K562 (cell line): ENCODE data around the gene CYP21A2. TPM values are rescaled to one million over a fixed set of nuclear protein-coding genes. Genes with fewer than 3 reads are reported as not detected.

Source experiments
- ATAC-seq: fragments of 200-7000 bp; cut with Tn5 transposase; 3 replicates; pipeline ENCODE4 v1.9.1; 2020; ENCODE audit warnings: moderate library complexity
- BruUV-seq: library from RNA; stranded (reverse); fragments of 400-500 nt; replicated peaks from 2 replicates; lab custom pipeline; 2021; lab: Mats Ljungman, UMichigan
- CTCF ChIA-PET: fragments of 300-600 bp; formaldehyde crosslinking; extraction: SDS; loops from one replicate; lab custom pipeline; 2021; ENCODE audit warnings: low intra/inter-chr PET ratio; lab: Yijun Ruan, JAX
- POLR2A ChIA-PET: fragments of 300-600, 350-650 bp; sonication (Branson Sonifier 250); formaldehyde crosslinking; extraction: SDS; loops from one replicate; lab custom pipeline; 2021; ENCODE audit warnings: antibody characterized with exemption, inconsistent platforms; lab: Yijun Ruan, JAX
- DNase-seq, 4 experiments: peaks; one replicate each; pipeline versions ENCODE4 v3.0.0 to v3.0.0-alpha.2; 2011 to 2018; ENCODE audit warnings: low spot score in 3 of 4, mixed read lengths in 3 of 4; ENCODE audit errors: extremely low read depth in 1 of 4
- FAIRE-seq: peaks from 2 replicates; lab custom pipeline; 2011; peaks lifted over from hg19 to GRCh38; lab: Jason Lieb, UNC
- H2AFZ ChIP-seq: 2 replicates; pipeline ENCODE4 v1.6.0; 2011; ENCODE audit warnings: low read depth, low read length, control low read depth, inconsistent platforms
- H3K27ac ChIP-seq: fragments of 200-600 bp; 3 replicates; pipeline ENCODE4 v1.8.0; 2011; ENCODE audit warnings: low read depth, mild to moderate bottlenecking, control low read depth, inconsistent platforms, low read length, moderate library complexity, mixed read lengths; ENCODE audit errors: extremely low read depth
- H3K27me3 ChIP-seq, 2 experiments: fragments of 300-600 bp in 1 of 2; 2 replicates in 1 of 2; 3 replicates in 1 of 2; pipeline versions ENCODE4 v1.6.0 to v1.8.0; 2011; ENCODE audit warnings: inconsistent platforms in 2 of 2, low read length in 2 of 2, mild to moderate bottlenecking in 1 of 2, mixed read lengths in 1 of 2, moderate library complexity in 1 of 2; ENCODE audit not compliant: control insufficient read depth in 2 of 2, insufficient read depth in 2 of 2
- H3K36me3 ChIP-seq: fragments of 300-600 bp; 3 replicates; pipeline ENCODE4 v1.8.0; 2011; ENCODE audit warnings: mild to moderate bottlenecking, low read length, inconsistent platforms; ENCODE audit not compliant: control insufficient read depth, insufficient read depth
- H3K4me1 ChIP-seq, 2 experiments: fragments of 200-600 bp in 1 of 2; replicated peaks in 1 of 2; 2 replicates in 1 of 2; 3 replicates in 1 of 2; pipeline versions ENCODE4 v1.5.1 to v1.8.0; 2011; ENCODE audit warnings: inconsistent platforms in 2 of 2, low read length in 2 of 2, mild to moderate bottlenecking in 1 of 2, mixed read lengths in 1 of 2, moderate library complexity in 1 of 2; ENCODE audit not compliant: control insufficient read depth in 2 of 2, insufficient read depth in 2 of 2
- H3K4me2 ChIP-seq: 2 replicates; pipeline ENCODE4 v1.6.1; 2011; ENCODE audit warnings: low read length, control low read depth, inconsistent platforms, mixed read lengths; ENCODE audit not compliant: insufficient read depth
- H3K4me3 ChIP-seq: fragments of 200-600 bp; sonication (generic), shearing (Covaris generic); 2 replicates; pipeline ENCODE4 v1.5.1; 2016; ENCODE audit warnings: control low read depth, inconsistent platforms
- H3K79me2 ChIP-seq: fragments of 200-600 bp; 3 replicates; pipeline ENCODE4 v1.8.0; 2011; ENCODE audit warnings: low read length, inconsistent platforms; ENCODE audit not compliant: control insufficient read depth, insufficient read depth
- H3K9ac ChIP-seq, 2 experiments: 2 replicates each; pipeline versions ENCODE4 v1.6.0 to v1.6.1; 2011; ENCODE audit warnings: low read depth in 2 of 2, low read length in 2 of 2, control low read depth in 1 of 2, inconsistent platforms in 1 of 2, mild to moderate bottlenecking in 1 of 2, mixed read lengths in 1 of 2; ENCODE audit not compliant: insufficient read depth in 1 of 2
- H3K9me1 ChIP-seq: one replicate; pipeline ENCODE4 v1.6.0; 2011; ENCODE audit warnings: inconsistent platforms, mild to moderate bottlenecking, low read length, moderate library complexity; ENCODE audit not compliant: control insufficient read depth, insufficient read depth
- H3K9me3 ChIP-seq: replicated peaks from 2 replicates; pipeline ENCODE4 v1.5.1; 2011; ENCODE audit warnings: low read depth, low read length, inconsistent platforms; ENCODE audit not compliant: control insufficient read depth, insufficient read depth
- H4K20me1 ChIP-seq: replicated peaks from 2 replicates; pipeline ENCODE4 v1.6.1; 2011; ENCODE audit warnings: low read length, inconsistent platforms, mixed read lengths; ENCODE audit not compliant: control insufficient read depth, insufficient read depth
- ATF2 ChIP-seq: sonication (generic); formaldehyde crosslinking; IDR thresholded peaks from 2 replicates; pipeline ENCODE4 v1.8.1; 2022; ENCODE audit warnings: missing genetic modification reagents
- CBFA2T3 ChIP-seq: fragments of 450-650 bp; IDR thresholded peaks from 2 replicates; pipeline ENCODE4 v1.6.1; 2017
- CBX2 ChIP-seq: fragments of 200-600 bp; sonication (generic); IDR thresholded peaks from one replicate; pipeline ENCODE4 v1.6.1; 2012; ENCODE audit warnings: mild to moderate bottlenecking, low read length, inconsistent platforms; ENCODE audit not compliant: insufficient read depth, poor library complexity, severe bottlenecking
- ELF1 ChIP-seq: fragments of 200-800 bp; sonication (Bioruptor generic); IDR thresholded peaks from 2 replicates; pipeline ENCODE4 v1.6.1; 2016; ENCODE audit warnings: missing genetic modification characterization, missing compliant biosample characterization
- HDAC1 ChIP-seq, 2 experiments: fragments of 450-650 bp; IDR thresholded peaks; 2 replicates each; pipeline ENCODE4 v1.6.1; 2016 to 2017; ENCODE audit warnings: inconsistent platforms in 1 of 2, mild to moderate bottlenecking in 1 of 2, moderate library complexity in 1 of 2
- HMGXB4 ChIP-seq: sonication (generic); formaldehyde crosslinking; IDR thresholded peaks from 2 replicates; pipeline ENCODE4 v1.8.1; 2023; ENCODE audit warnings: mild to moderate bottlenecking, missing genetic modification reagents
- JUND ChIP-seq, 2 experiments: IDR thresholded peaks; 2 replicates in 1 of 2; 3 replicates in 1 of 2; pipeline ENCODE4 v1.6.1; 2011; ENCODE audit warnings: borderline replicate concordance in 2 of 2, low read depth in 2 of 2, low read length in 2 of 2, improper control_type of control experiment in 1 of 2, missing biosample characterization in 1 of 2, missing genetic modification characterization in 1 of 2, missing genetic modification reagents in 1 of 2
- KDM2B ChIP-seq: fragments of 250-450 bp; sonication (Bioruptor Pico); IDR thresholded peaks from 2 replicates; pipeline ENCODE4 v1.8.0; 2021; ENCODE audit warnings: mild to moderate bottlenecking, moderate library complexity
- POLR2AphosphoS2 ChIP-seq: IDR thresholded peaks from 2 replicates; pipeline ENCODE4 v1.6.1; 2012; ENCODE audit warnings: low read length, improper control_type of control experiment
- RBM25 ChIP-seq: fragments of 200-400 bp; formaldehyde crosslinking; IDR thresholded peaks from 2 replicates; pipeline ENCODE4 v1.6.1; 2018; ENCODE audit warnings: low read length, low read depth, moderate library complexity; ENCODE audit not compliant: severe bottlenecking
- SPI1 ChIP-seq: IDR thresholded peaks from 2 replicates; pipeline ENCODE4 v1.6.1; 2011; ENCODE audit warnings: low read depth, low read length, control low read depth, borderline replicate concordance
- STAT5A ChIP-seq: IDR thresholded peaks from 2 replicates; pipeline ENCODE4 v1.6.1; 2012; ENCODE audit warnings: low read length, inconsistent platforms, borderline replicate concordance
- ZKSCAN3 ChIP-seq: fragments of 250-450 bp; sonication (Bioruptor Pico); IDR thresholded peaks from 2 replicates; pipeline ENCODE4 v1.4.0; 2020
- ZNF384 ChIP-seq: IDR thresholded peaks from 2 replicates; pipeline ENCODE4 v1.6.1; 2012; ENCODE audit warnings: low read depth, low read length, improper control_type of control experiment
- ZNF408 ChIP-seq: fragments of 250-450 bp; sonication (Bioruptor Pico); IDR thresholded peaks from 2 replicates; pipeline ENCODE4 v1.4.0; 2020; ENCODE audit warnings: low read depth, mild to moderate bottlenecking, moderate library complexity
- WGBS: fragments of 100-300 bp; shearing (Covaris generic); methylation state at CpG from one replicate; pipeline ENCODE4 v1.1.6; 2016; ENCODE audit warnings: low coverage, mixed read lengths; ENCODE audit not compliant: insufficient coverage; ENCODE audit errors: missing lambda C conversion rate; 5-methylcytosine and 5-hydroxymethylcytosine counted together
- in situ Hi-C: fragments of 300-500 bp; cut with MboI; formaldehyde crosslinking; loops from 4 replicates; pipeline ENCODE4 v1.15.0; 2018; ENCODE audit warnings: inconsistent platforms, mixed read lengths
- intact Hi-C: fragments of 100-400 bp; cut with micrococcal nuclease; formaldehyde crosslinking; loops from 2 replicates; pipeline ENCODE4 v1.14.2; 2022
- polyA plus RNA-seq, 8 experiments: library from polyadenylated mRNA; depleted of rRNA in 4 of 8; stranded (reverse) in 5 of 8; unstranded in 3 of 8; fragments of >200 nt; fragmentation: Nextera tagmentation in 2 of 8; fragmentation: Illumina TruSeq in 1 of 8; extraction: Ambion mirVana in 2 of 8; extraction: Trizol in 1 of 8; gene quantifications; 2 replicates each; pipeline versions ENCODE4 v1.2.1 to v1.2.3, GENCODE V29; 2011 to 2014; ENCODE audit warnings: inconsistent platforms in 1 of 8, missing spikeins in 1 of 8
- total RNA-seq, 7 experiments: library from RNA; depleted of rRNA in 6 of 7; stranded (reverse); fragments of >200 nt in 6 of 7; fragmentation: Illumina TruSeq in 2 of 7; extraction: Trizol in 2 of 7; gene quantifications; 2 replicates each; pipeline versions ENCODE4 v1.2.1 to v1.2.3, GENCODE V29; 2011 to 2021; ENCODE audit warnings: low replicate concordance in 1 of 7

Gene CYP21A2
- total and polyA plus RNA-seq, 9 of the 15 experiments (the other 6 are each of a cell fraction or from before 2014, with no cell fraction given) = 0.03 to 1.4 (median 0.19) TPM

GRCh38 chr6:32086661-32087573 is 48.7 kb downstream of the CYP21A2 start:
- 0 out of 2 replicates have a peak overlapping the region, but pooled peaks have one; percentile 19 for H2AFZ ChIP-seq
- ChIA-PET POLR2A (interaction anchor here (0.6 kb wide), 1 partner anchor 101 kb away, joined by 3 read pairs; no protein-coding TSS in a partner anchor), CTCF (interaction anchor here (1.2 kb wide), 1 partner anchor 30 kb away, joined by 3 read pairs; no protein-coding TSS in a partner anchor)
- FAIRE-seq (peak; percentile 44), DNase-seq (peak in 1 of 4 experiments; percentile 38), ATAC-seq (no peak)
- in situ Hi-C loops = no loop called here
- no peak overlapping the region for H3K4me2 ChIP-seq
- no TSS peak for BruUV-seq
- H3K27me3 ChIP-seq = peaks cover 13 to 44% of the 10 kb centered on the region in 2 experiments
- H3K4me1 ChIP-seq = peaks cover 0 to 28% of the 10 kb centered on the region in 2 experiments; a peak in 4 of 5 replicates
- H3K79me2 ChIP-seq = no peaks in the 10 kb centered on the region
- 72% methylated on average over 37 of the region's 45 CpGs for WGBS
- intact Hi-C loops = no loop called here
- no peaks in the 10 kb centered on the region for H3K36me3 ChIP-seq
- H3K27ac ChIP-seq = no peak overlapping the region
- no peak overlapping the region for H3K4me3 ChIP-seq
- peaks cover 4% of the 10 kb centered on the region; the same call in 1 of the 2 replicates for H4K20me1 ChIP-seq
- no peaks in the 10 kb centered on the region for H3K9me1 ChIP-seq
- H3K9me3 ChIP-seq = no peaks in the 10 kb centered on the region
- no peak overlapping the region for H3K9ac ChIP-seq
- TF ChIP-seq POLR2AphosphoS2 (no peak), CBFA2T3 (peak; percentile 48), ZKSCAN3 (CRISPR knock-in tag) (no peak), HDAC1 (IDR thresholded peaks at IDR 0.05) (peak in 1 of 2 experiments; percentile 85; a peak in 2 of 4 replicates), RBM25 (no peak), ZNF408 (CRISPR knock-in tag) (no peak), ZNF384 (no peak), ELF1 (no peak), CBX2 (no peak), STAT5A (no peak), JUND (IDR thresholded peaks at IDR 0.05; ENCODE audit: borderline replicate concordance, low read depth, low read length) (peak; percentile 63; the same call in 1 of the 2 replicates), JUND (tag; IDR thresholded peaks at IDR 0.05; ENCODE audit: borderline replicate concordance, low read depth, low read length) (0 out of 3 replicates have a peak, but pooled peaks have one; percentile 45), HMGXB4 (CRISPR knock-in tag) (no peak), ATF2 (CRISPR knock-in tag) (0 out of 2 replicates have a peak, but pooled peaks have one; percentile 24), SPI1 (no peak), KDM2B (CRISPR knock-in tag) (no peak)
